MM.1S (cell line): ENCODE data around the gene ADGRD2.

ENCODE experiments used
- DNase-seq: peaks from one replicate; pipeline ENCODE4 v3.0.0-alpha.2; 2015
- H2AFZ ChIP-seq: fragments of 300-600 bp; sonication (generic); 2 replicates; pipeline ENCODE4 v1.6.0; 2016; ENCODE audit warnings: antibody characterized with exemption, low read length
- H3F3A ChIP-seq: fragments of 300-600 bp; sonication (generic); 2 replicates; pipeline ENCODE4 v1.6.1; 2016; ENCODE audit warnings: mild to moderate bottlenecking, antibody characterized with exemption, low read length, moderate library complexity, mixed read lengths; ENCODE audit not compliant: insufficient read depth
- H3K27ac ChIP-seq: fragments of 300-600 bp; sonication (generic); 2 replicates; pipeline ENCODE4 v1.5.1; 2016; ENCODE audit warnings: mild to moderate bottlenecking, low read length
- H3K27me3 ChIP-seq: fragments of 300-600 bp; sonication (generic); replicated peaks from 2 replicates; pipeline ENCODE4 v1.6.0; 2016; ENCODE audit warnings: low read length; ENCODE audit not compliant: insufficient read depth
- H3K36me3 ChIP-seq: fragments of 300-600 bp; sonication (generic); replicated peaks from 2 replicates; pipeline ENCODE4 v1.6.1; 2016; ENCODE audit warnings: mild to moderate bottlenecking, low read length, mixed read lengths; ENCODE audit not compliant: insufficient read depth
- H3K4me1 ChIP-seq: fragments of 300-600 bp; sonication (generic); 2 replicates; pipeline ENCODE4 v1.6.1; 2016; ENCODE audit warnings: low read length, mixed read lengths
- H3K4me2 ChIP-seq: fragments of 300-600 bp; sonication (generic); 2 replicates; pipeline ENCODE4 v1.6.0; 2016; ENCODE audit warnings: low read depth, low read length
- H3K4me3 ChIP-seq: fragments of 300-600 bp; sonication (generic); 2 replicates; pipeline ENCODE4 v1.5.1; 2016; ENCODE audit warnings: low read length, mixed read lengths
- H3K79me2 ChIP-seq: fragments of 300-600 bp; sonication (generic); 2 replicates; pipeline ENCODE4 v1.6.1; 2016; ENCODE audit warnings: mixed run types, low read length, mixed read lengths
- H3K9ac ChIP-seq: fragments of 300-600 bp; sonication (generic); 2 replicates; pipeline ENCODE4 v1.6.1; 2016; ENCODE audit warnings: low read length, mixed read lengths
- H3K9me2 ChIP-seq: fragments of 300-600 bp; sonication (generic); replicated peaks from 2 replicates; pipeline ENCODE4 v1.6.1; 2016; ENCODE audit warnings: mild to moderate bottlenecking, low read length, mixed read lengths; ENCODE audit not compliant: insufficient read depth
- H3K9me3 ChIP-seq: fragments of 300-600 bp; sonication (generic); replicated peaks from 2 replicates; pipeline ENCODE4 v1.6.1; 2016; ENCODE audit warnings: mild to moderate bottlenecking, low read length, mixed read lengths; ENCODE audit not compliant: insufficient read depth
- H4K20me1 ChIP-seq: fragments of 300-600 bp; sonication (generic); 2 replicates; pipeline ENCODE4 v1.6.1; 2016; ENCODE audit warnings: mild to moderate bottlenecking, low read length, moderate library complexity, mixed read lengths; ENCODE audit not compliant: insufficient read depth
- EZH2 ChIP-seq: fragments of 300-600 bp; sonication (generic); optimal IDR thresholded peaks from 2 replicates; pipeline ENCODE3; 2017; ENCODE audit warnings: low read depth, mild to moderate bottlenecking, antibody characterized with exemption, low read length, mixed read lengths
- EZH2phosphoT487 ChIP-seq: fragments of 300-600 bp; sonication (generic); IDR thresholded peaks from 2 replicates; pipeline ENCODE4 v1.6.1; 2018; ENCODE audit warnings: antibody characterized with exemption, low read length
- TF ChIP-seq, protein P1 (sequence below): fragments of 300-600 bp; sonication (generic); IDR thresholded peaks from 2 replicates; pipeline ENCODE4 v1.5.1; 2016; ENCODE audit warnings: antibody characterized with exemption, low read length, mixed read lengths

ADGRD2 gene

DNA sequence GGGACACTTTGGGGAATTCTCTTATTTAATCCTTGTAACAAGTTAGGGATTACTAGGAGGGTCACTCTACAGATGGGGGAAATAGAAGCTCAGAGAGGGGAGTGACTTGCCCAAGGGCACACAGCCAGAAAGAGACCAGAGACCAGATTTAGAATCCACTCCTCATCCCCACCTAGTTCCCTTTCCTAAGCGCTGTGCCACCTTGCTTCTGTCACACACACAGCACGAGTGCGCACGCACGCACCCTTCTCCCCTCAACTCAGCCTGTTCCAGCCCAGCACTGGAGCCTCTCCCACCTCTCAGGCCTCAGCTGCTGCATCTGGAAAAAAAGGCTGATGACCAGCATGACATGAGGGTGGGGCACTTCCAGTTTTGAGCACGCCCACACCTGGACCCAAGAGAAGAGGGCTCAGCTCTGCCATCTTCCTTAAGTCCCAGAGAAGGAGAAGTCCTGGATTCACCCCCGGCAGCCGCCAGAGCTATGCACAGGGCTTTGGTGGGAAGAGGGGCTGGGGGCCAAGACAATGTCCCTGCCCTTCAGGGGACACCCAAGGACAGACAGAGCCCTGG, 38.5 kb downstream of the ADGRD2 start:
- Histone ChIP-seq H3K9ac (no peak overlapping the region), H3K4me2 (no peak overlapping the region), H3K27ac (no peak overlapping the region), H3K27me3 (peaks cover 88% of the 10 kb centered on the region), H4K20me1 (no peaks in the 10 kb centered on the region), H3K4me3 (no peak overlapping the region), H3K9me3 (no peaks in the 10 kb centered on the region), H3K9me2 (no peaks in the 10 kb centered on the region), H3K79me2 (no peaks in the 10 kb centered on the region), H2AFZ (no peak overlapping the region), H3K4me1 (no peaks in the 10 kb centered on the region), H3K36me3 (no peaks in the 10 kb centered on the region), H3F3A (no peaks in the 10 kb centered on the region)
- no peak for DNase-seq
- no peak for TF ChIP-seq EZH2
- no peak for TF ChIP-seq EZH2phosphoT487
- TF ChIP-seq, protein P1, sequence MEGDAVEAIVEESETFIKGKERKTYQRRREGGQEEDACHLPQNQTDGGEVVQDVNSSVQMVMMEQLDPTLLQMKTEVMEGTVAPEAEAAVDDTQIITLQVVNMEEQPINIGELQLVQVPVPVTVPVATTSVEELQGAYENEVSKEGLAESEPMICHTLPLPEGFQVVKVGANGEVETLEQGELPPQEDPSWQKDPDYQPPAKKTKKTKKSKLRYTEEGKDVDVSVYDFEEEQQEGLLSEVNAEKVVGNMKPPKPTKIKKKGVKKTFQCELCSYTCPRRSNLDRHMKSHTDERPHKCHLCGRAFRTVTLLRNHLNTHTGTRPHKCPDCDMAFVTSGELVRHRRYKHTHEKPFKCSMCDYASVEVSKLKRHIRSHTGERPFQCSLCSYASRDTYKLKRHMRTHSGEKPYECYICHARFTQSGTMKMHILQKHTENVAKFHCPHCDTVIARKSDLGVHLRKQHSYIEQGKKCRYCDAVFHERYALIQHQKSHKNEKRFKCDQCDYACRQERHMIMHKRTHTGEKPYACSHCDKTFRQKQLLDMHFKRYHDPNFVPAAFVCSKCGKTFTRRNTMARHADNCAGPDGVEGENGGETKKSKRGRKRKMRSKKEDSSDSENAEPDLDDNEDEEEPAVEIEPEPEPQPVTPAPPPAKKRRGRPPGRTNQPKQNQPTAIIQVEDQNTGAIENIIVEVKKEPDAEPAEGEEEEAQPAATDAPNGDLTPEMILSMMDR, result no peak

DNA sequence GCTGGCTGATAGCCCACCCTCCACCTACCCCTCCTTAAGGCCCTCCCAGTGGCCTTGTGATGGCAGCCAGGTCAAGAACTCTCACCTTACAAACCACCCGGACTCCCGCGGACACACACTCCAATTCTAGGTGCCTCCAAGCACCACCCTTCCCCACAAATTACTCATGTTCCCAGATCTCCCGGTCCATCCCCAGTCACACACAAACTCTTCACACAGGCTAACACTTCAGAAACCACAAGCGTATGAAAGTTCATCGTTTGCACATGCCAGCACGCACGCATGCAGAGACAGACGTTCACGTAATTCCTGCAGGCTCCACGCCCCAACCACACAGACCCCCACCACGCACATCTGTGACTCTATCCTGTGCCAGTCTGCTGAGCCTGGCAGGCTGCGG, 39.0 kb downstream of the ADGRD2 start:
- Histone ChIP-seq H3K9me3 (no peaks in the 10 kb centered on the region), H3F3A (no peaks in the 10 kb centered on the region), H4K20me1 (no peaks in the 10 kb centered on the region), H3K36me3 (no peaks in the 10 kb centered on the region), H3K79me2 (no peaks in the 10 kb centered on the region), H3K4me3 (no peak overlapping the region), H3K27ac (no peak overlapping the region), H3K27me3 (peaks cover 87% of the 10 kb centered on the region), H2AFZ (no peak overlapping the region), H3K4me1 (no peaks in the 10 kb centered on the region), H3K9ac (no peak overlapping the region), H3K9me2 (no peaks in the 10 kb centered on the region), H3K4me2 (no peak overlapping the region)
- no peak for TF ChIP-seq EZH2
- TF ChIP-seq, protein P1, result no peak
- no peak for TF ChIP-seq EZH2phosphoT487
- no peak for DNase-seq

DNA sequence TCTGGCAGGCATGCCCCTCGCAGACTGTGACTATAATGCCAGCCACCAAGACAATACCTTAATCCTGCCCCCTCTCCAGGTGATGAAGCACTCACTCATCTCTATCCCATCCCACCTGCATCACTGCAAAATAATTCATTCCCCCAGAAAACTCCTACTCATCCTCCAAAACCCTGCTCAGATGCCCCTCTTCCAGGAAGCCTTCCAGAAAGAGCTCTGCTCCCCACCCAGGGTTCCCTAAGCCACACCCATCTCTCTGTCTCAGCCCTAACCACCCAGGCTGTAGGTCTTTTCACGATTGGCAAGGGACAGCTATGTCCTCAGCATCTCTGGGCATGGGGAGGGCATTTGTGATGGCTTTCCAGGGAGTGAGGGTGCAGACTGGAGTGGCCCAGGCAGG, 39.8 kb downstream of the ADGRD2 start:
- Histone ChIP-seq H3K4me3 (no peak overlapping the region), H3K79me2 (no peaks in the 10 kb centered on the region), H3K4me1 (no peaks in the 10 kb centered on the region), H3K36me3 (no peaks in the 10 kb centered on the region), H3K4me2 (no peak overlapping the region), H4K20me1 (no peaks in the 10 kb centered on the region), H3K9me3 (no peaks in the 10 kb centered on the region), H3F3A (no peaks in the 10 kb centered on the region), H3K27ac (no peak overlapping the region), H3K9me2 (no peaks in the 10 kb centered on the region), H2AFZ (no peak overlapping the region), H3K9ac (no peak overlapping the region), H3K27me3 (peaks cover 89% of the 10 kb centered on the region)
- DNase-seq, result no peak
- TF ChIP-seq EZH2phosphoT487, result no peak
- no peak for TF ChIP-seq EZH2
- TF ChIP-seq, protein P1, result no peak
